Spleen (tissue), 11 donors: Measurements from ENCODE around the gene WWP2. TPM values are rescaled to one million over a fixed set of nuclear protein-coding genes. Genes with fewer than 3 reads are reported as not detected.

Source experiments
- DNase-seq: peaks from one replicate; pipeline ENCODE4 v3.0.0-alpha.2; 2020
- H3K27ac ChIP-seq, 8 donors: fragments of 200-600 bp; sonication (generic) in 7 of 8; 1 replicate in 4 of 8; 2 replicates in 4 of 8; pipeline versions ENCODE4 v1.5.0 to v1.8.0; 2016 to 2021; ENCODE audit warnings: inconsistent platforms in 4 of 8, mild to moderate bottlenecking in 4 of 8, moderate library complexity in 1 of 8
- H3K27me3 ChIP-seq, 7 donors: fragments of 200-600 bp; sonication (generic) in 6 of 7; replicated peaks in 1 of 7; 1 replicate in 4 of 7; 2 replicates in 3 of 7; pipeline versions ENCODE4 v1.5.0 to v1.8.0; 2016 to 2021; ENCODE audit warnings: inconsistent platforms in 3 of 7, mild to moderate bottlenecking in 1 of 7
- H3K36me3 ChIP-seq, 6 donors: fragments of 200-600 bp; sonication (generic) in 5 of 6; 1 replicate in 4 of 6; 2 replicates in 2 of 6; pipeline versions ENCODE4 v1.5.0 to v1.8.0; 2016 to 2021; ENCODE audit warnings: inconsistent platforms in 2 of 6
- H3K4me1 ChIP-seq, 6 donors: fragments of 200-600 bp; sonication (generic) in 5 of 6; 1 replicate in 3 of 6; 2 replicates in 3 of 6; pipeline versions ENCODE4 v1.5.0 to v1.8.0; 2016 to 2021; ENCODE audit warnings: inconsistent platforms in 3 of 6
- H3K4me3 ChIP-seq, 8 donors: fragments of 200-600 bp; sonication (generic) in 7 of 8; 1 replicate in 4 of 8; 2 replicates in 4 of 8; pipeline versions ENCODE4 v1.5.0 to v1.8.0; 2016 to 2021; ENCODE audit warnings: inconsistent platforms in 4 of 8, mild to moderate bottlenecking in 4 of 8, moderate library complexity in 2 of 8
- H3K9me3 ChIP-seq, 8 donors: fragments of 200-600 bp; sonication (generic) in 7 of 8; 1 replicate in 4 of 8; 2 replicates in 4 of 8; pipeline versions ENCODE4 v1.5.0 to v1.8.0; 2016 to 2021; ENCODE audit warnings: inconsistent platforms in 4 of 8
- CTCF ChIP-seq, 11 experiments: fragments of 200-600 bp in 7 of 11; fragments of 450-650 bp in 4 of 11; sonication (generic) in 4 of 11; IDR thresholded peaks in 8 of 11; conservative IDR thresholded peaks in 3 of 11; 1 replicate in 7 of 11; 2 replicates in 4 of 11; pipeline versions ENCODE4 v1.4.0 to v1.8.0; 2016 to 2021; ENCODE audit warnings: antibody characterized with exemption in 11 of 11, inconsistent platforms in 4 of 11, mild to moderate bottlenecking in 1 of 11
- POLR2A ChIP-seq, 3 donors: fragments of 450-650 bp; IDR thresholded peaks; one replicate each; pipeline ENCODE4 v1.5.1; 2017; ENCODE audit warnings: antibody characterized with exemption in 3 of 3, mild to moderate bottlenecking in 1 of 3
- POLR2AphosphoS5 ChIP-seq, 3 donors: sonication (generic); formaldehyde crosslinking; IDR thresholded peaks; one replicate each; pipeline ENCODE4 v1.5.1; 2017; ENCODE audit warnings: antibody characterized with exemption in 3 of 3
- WGBS, 5 donors: extraction: QIAGEN DNeasy Blood & Tissue Kit in 3 of 5; methylation state at CpG; one replicate each; pipeline versions ENCODE4 v1.1.5 to v1.1.7; 2013 to 2018; 5-methylcytosine and 5-hydroxymethylcytosine counted together
- intact Hi-C: fragments of 100-400 bp; cut with DNase I; formaldehyde crosslinking; loops from one replicate; pipeline ENCODE4 v1.15.0; 2023; ENCODE audit warnings: low total_unique reads
- polyA plus RNA-seq, 3 donors: library from polyadenylated mRNA; stranded (reverse); fragments of 200-250 nt; gene quantifications; one replicate each; pipeline ENCODE4 v1.2.1, GENCODE V29; 2013
- total RNA-seq, 7 donors: library from RNA; depleted of rRNA in 3 of 7; stranded (reverse); fragments of >200 nt in 3 of 7; fragmentation: NEBNext Ultra II Directional in 4 of 7; extraction: Animal tissue kit (Norgen Biotek cat#: 25700) in 4 of 7; gene quantifications; one replicate each; pipeline versions ENCODE4 v1.1.0 to v1.2.1, GENCODE V29; 2016 to 2021
- donor health status: healthy with polysubstance abuse.
- donor health status: DM: no; HTN: no; CAD: no; lungs with moderate emphysema.
- donor health status: DM: no; HTN: no; CAD: no.
- donor health status: Bipolar disorder and iron deficiency.
- donor health status: healthy.
- donor health status: DM: no; HTN: no; CAD: no.
- donor health status: DM: yes; HTN: yes; CAD: no.

WWP2 gene
- total and polyA plus RNA-seq, 10 donors: 13.7 to 109 (median 67.7) TPM

GRCh38 chr16:69741951-69742904 is 19.9 kb upstream of the WWP2 start:
- peak; percentile 80 for DNase-seq
- TF ChIP-seq CTCF (IDR thresholded peaks at IDR 0.05 in 8 of 11, conservative IDR thresholded peaks at IDR 0.05 in 3 of 11) (no peak), POLR2A (IDR thresholded peaks at IDR 0.05) (no peak), POLR2AphosphoS5 (IDR thresholded peaks at IDR 0.05) (peak in 2 of 3 donors; percentile 33 to 35)
- no peak overlapping the region for H3K4me3 ChIP-seq
- 82 to 90% (median 86%) methylated on average over 38 to 41 of the region's 41 CpGs for WGBS, 5 donors
- no peaks in the 10 kb centered on the region for H3K27me3 ChIP-seq
- intact Hi-C loops: no loop called here
- H3K27ac ChIP-seq: peak overlapping the region in 2 of 8 donors; percentile 25 to 28
- peaks cover 9 to 85% (median 73%) of the 10 kb centered on the region in 6 donors for H3K36me3 ChIP-seq
- no peaks in the 10 kb centered on the region for H3K9me3 ChIP-seq
- H3K4me1 ChIP-seq: peaks cover 0 to 13% (median 6%) of the 10 kb centered on the region in 6 donors

DNA sequence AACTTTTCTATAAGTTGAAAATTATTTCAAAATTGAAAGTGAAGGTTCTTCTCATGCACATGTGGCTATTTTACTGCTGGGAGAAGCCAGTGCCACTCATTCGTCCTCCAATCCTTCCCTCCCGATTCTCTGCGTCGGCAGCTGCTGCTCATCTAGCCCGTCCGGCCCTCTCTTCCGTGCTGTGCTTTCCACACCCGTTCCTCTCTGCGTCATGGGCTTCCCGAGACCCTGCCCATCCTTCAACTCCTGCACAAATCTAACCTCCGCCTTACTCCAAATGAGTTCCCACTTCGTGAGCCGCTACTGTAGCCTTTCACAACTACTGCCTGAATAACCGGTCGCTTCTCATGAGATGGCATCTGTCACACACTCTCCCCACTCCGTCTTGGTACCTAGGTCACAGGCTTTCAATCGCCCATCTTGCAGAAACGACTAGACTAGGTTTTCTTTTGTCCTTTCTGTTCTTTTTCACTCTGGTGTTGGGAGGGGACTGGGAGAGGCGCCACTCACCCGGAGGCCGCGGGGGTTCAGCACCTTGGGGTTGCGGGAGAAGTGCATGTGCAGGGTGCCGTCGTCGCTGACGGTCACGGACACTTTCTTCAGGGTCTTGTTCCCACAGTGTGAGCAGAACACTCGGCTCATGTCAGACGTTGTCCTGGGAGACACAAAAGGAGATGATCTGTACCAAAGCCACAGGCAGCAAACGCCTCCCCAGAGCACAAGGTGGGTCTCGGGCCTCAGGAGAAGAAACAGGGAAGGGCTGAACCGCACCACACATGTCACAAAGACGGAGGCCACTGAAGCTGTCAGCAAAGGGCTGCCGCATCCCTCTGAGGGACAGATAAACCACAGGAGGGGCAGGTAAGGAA is 17.5 kb upstream of the WWP2 start:
- peak; percentile 59 for DNase-seq
- Histone ChIP-seq H3K27me3 (no peaks in the 10 kb centered on the region), H3K4me1 (peaks cover 0 to 13% (median 6%) of the 10 kb centered on the region in 6 donors), H3K27ac (no peak overlapping the region), H3K36me3 (peaks cover 15 to 100% (median 96%) of the 10 kb centered on the region in 6 donors), H3K4me3 (no peak overlapping the region), H3K9me3 (no peaks in the 10 kb centered on the region)
- TF ChIP-seq POLR2A (IDR thresholded peaks at IDR 0.05): no peak
- peak in 1 of 3 donors; percentile 31 for TF ChIP-seq POLR2AphosphoS5 (IDR thresholded peaks at IDR 0.05)
- intact Hi-C loops: no loop called here
- 92 to 96% (median 94%) methylated on average over 33 to 35 of the region's 35 CpGs for WGBS, 5 donors

- peak; percentile 36 for DNase-seq
- intact Hi-C loops: no loop called here
- Histone ChIP-seq H3K36me3 (peaks cover 15 to 100% (median 98%) of the 10 kb centered on the region in 6 donors), H3K9me3 (no peaks in the 10 kb centered on the region), H3K27ac (no peak overlapping the region), H3K27me3 (no peaks in the 10 kb centered on the region), H3K4me1 (peaks cover 0 to 13% (median 6%) of the 10 kb centered on the region in 6 donors), H3K4me3 (no peak overlapping the region)
- WGBS, 5 donors: 91 to 95% (median 93%) methylated on average over 11 of the region's 11 CpGs
- TF ChIP-seq POLR2AphosphoS5 (IDR thresholded peaks at IDR 0.05) (no peak), POLR2A (IDR thresholded peaks at IDR 0.05) (no peak), CTCF (IDR thresholded peaks at IDR 0.05 in 8 of 11, conservative IDR thresholded peaks at IDR 0.05 in 3 of 11) (no peak)
These were observed 16.9 kb upstream of the WWP2 start for GRCh38 chr16:69745232-69745612.

DNA sequence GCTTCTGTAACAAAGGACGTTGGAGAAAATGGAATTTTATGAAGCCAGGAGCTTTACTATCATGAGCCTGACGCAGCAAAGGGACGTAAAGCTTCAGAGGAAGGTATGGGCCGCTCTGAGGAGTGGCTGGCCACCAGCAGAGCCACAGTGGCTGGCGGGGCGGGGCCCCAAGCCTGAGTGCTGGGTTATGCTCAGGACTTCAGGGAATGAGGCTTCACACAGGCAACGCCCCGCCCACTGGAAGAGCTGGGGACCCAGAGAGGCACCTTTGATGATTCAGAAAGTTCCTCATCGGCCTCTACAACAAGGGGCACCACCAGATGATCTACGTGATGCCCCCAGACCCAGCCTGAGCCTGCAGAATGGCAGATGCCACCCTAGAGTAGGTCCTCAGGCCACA is 16.2 kb upstream of the WWP2 start:
- Histone ChIP-seq H3K4me3 (no peak overlapping the region), H3K36me3 (peaks cover 15 to 100% (median 100%) of the 10 kb centered on the region in 6 donors), H3K27me3 (no peaks in the 10 kb centered on the region), H3K4me1 (peaks cover 0 to 13% (median 6%) of the 10 kb centered on the region in 6 donors), H3K27ac (no peak overlapping the region), H3K9me3 (no peaks in the 10 kb centered on the region)
- TF ChIP-seq POLR2AphosphoS5 (IDR thresholded peaks at IDR 0.05) (no peak), POLR2A (IDR thresholded peaks at IDR 0.05) (no peak), CTCF (IDR thresholded peaks at IDR 0.05 in 8 of 11, conservative IDR thresholded peaks at IDR 0.05 in 3 of 11) (no peak)
- peak; percentile 23 for DNase-seq
- 88 to 97% (median 92%) methylated on average over 10 of the region's 10 CpGs for WGBS, 5 donors
- intact Hi-C loops: no loop called here
